K562 (cell line): Measurements from ENCODE around the gene HS3ST5. TPM values are rescaled to one million over a fixed set of nuclear protein-coding genes. Genes with fewer than 3 reads are reported as not detected.

Source experiments
- ATAC-seq: fragments of 200-7000 bp; cut with Tn5 transposase; 3 replicates; pipeline ENCODE4 v1.9.1; 2020; ENCODE audit warnings: moderate library complexity
- BruUV-seq: library from RNA; stranded (reverse); fragments of 400-500 nt; replicated peaks from 2 replicates; lab custom pipeline; 2021; lab: Mats Ljungman, UMichigan
- CTCF ChIA-PET: fragments of 300-600 bp; formaldehyde crosslinking; extraction: SDS; loops from one replicate; lab custom pipeline; 2021; ENCODE audit warnings: low intra/inter-chr PET ratio; lab: Yijun Ruan, JAX
- POLR2A ChIA-PET: fragments of 300-600, 350-650 bp; sonication (Branson Sonifier 250); formaldehyde crosslinking; extraction: SDS; loops from one replicate; lab custom pipeline; 2021; ENCODE audit warnings: antibody characterized with exemption, inconsistent platforms; lab: Yijun Ruan, JAX
- DNase-seq, 4 experiments: peaks; one replicate each; pipeline versions ENCODE4 v3.0.0 to v3.0.0-alpha.2; 2011 to 2018; ENCODE audit warnings: low spot score in 3 of 4, mixed read lengths in 3 of 4; ENCODE audit errors: extremely low read depth in 1 of 4
- FAIRE-seq: peaks from 2 replicates; lab custom pipeline; 2011; peaks lifted over from hg19 to GRCh38; lab: Jason Lieb, UNC
- H2AFZ ChIP-seq: 2 replicates; pipeline ENCODE4 v1.6.0; 2011; ENCODE audit warnings: low read depth, low read length, control low read depth, inconsistent platforms
- H3K27ac ChIP-seq: fragments of 200-600 bp; 3 replicates; pipeline ENCODE4 v1.8.0; 2011; ENCODE audit warnings: low read depth, mild to moderate bottlenecking, control low read depth, inconsistent platforms, low read length, moderate library complexity, mixed read lengths; ENCODE audit errors: extremely low read depth
- H3K27me3 ChIP-seq, 2 experiments: fragments of 300-600 bp in 1 of 2; 2 replicates in 1 of 2; 3 replicates in 1 of 2; pipeline versions ENCODE4 v1.6.0 to v1.8.0; 2011; ENCODE audit warnings: inconsistent platforms in 2 of 2, low read length in 2 of 2, mild to moderate bottlenecking in 1 of 2, mixed read lengths in 1 of 2, moderate library complexity in 1 of 2; ENCODE audit not compliant: control insufficient read depth in 2 of 2, insufficient read depth in 2 of 2
- H3K36me3 ChIP-seq: fragments of 300-600 bp; 3 replicates; pipeline ENCODE4 v1.8.0; 2011; ENCODE audit warnings: mild to moderate bottlenecking, low read length, inconsistent platforms; ENCODE audit not compliant: control insufficient read depth, insufficient read depth
- H3K4me1 ChIP-seq, 2 experiments: fragments of 200-600 bp in 1 of 2; replicated peaks in 1 of 2; 2 replicates in 1 of 2; 3 replicates in 1 of 2; pipeline versions ENCODE4 v1.5.1 to v1.8.0; 2011; ENCODE audit warnings: inconsistent platforms in 2 of 2, low read length in 2 of 2, mild to moderate bottlenecking in 1 of 2, mixed read lengths in 1 of 2, moderate library complexity in 1 of 2; ENCODE audit not compliant: control insufficient read depth in 2 of 2, insufficient read depth in 2 of 2
- H3K4me2 ChIP-seq: 2 replicates; pipeline ENCODE4 v1.6.1; 2011; ENCODE audit warnings: low read length, control low read depth, inconsistent platforms, mixed read lengths; ENCODE audit not compliant: insufficient read depth
- H3K4me3 ChIP-seq: fragments of 200-600 bp; sonication (generic), shearing (Covaris generic); 2 replicates; pipeline ENCODE4 v1.5.1; 2016; ENCODE audit warnings: control low read depth, inconsistent platforms
- H3K79me2 ChIP-seq: fragments of 200-600 bp; 3 replicates; pipeline ENCODE4 v1.8.0; 2011; ENCODE audit warnings: low read length, inconsistent platforms; ENCODE audit not compliant: control insufficient read depth, insufficient read depth
- H3K9ac ChIP-seq, 2 experiments: 2 replicates each; pipeline versions ENCODE4 v1.6.0 to v1.6.1; 2011; ENCODE audit warnings: low read depth in 2 of 2, low read length in 2 of 2, control low read depth in 1 of 2, inconsistent platforms in 1 of 2, mild to moderate bottlenecking in 1 of 2, mixed read lengths in 1 of 2; ENCODE audit not compliant: insufficient read depth in 1 of 2
- H3K9me1 ChIP-seq: one replicate; pipeline ENCODE4 v1.6.0; 2011; ENCODE audit warnings: inconsistent platforms, mild to moderate bottlenecking, low read length, moderate library complexity; ENCODE audit not compliant: control insufficient read depth, insufficient read depth
- H3K9me3 ChIP-seq: replicated peaks from 2 replicates; pipeline ENCODE4 v1.5.1; 2011; ENCODE audit warnings: low read depth, low read length, inconsistent platforms; ENCODE audit not compliant: control insufficient read depth, insufficient read depth
- H4K20me1 ChIP-seq: replicated peaks from 2 replicates; pipeline ENCODE4 v1.6.1; 2011; ENCODE audit warnings: low read length, inconsistent platforms, mixed read lengths; ENCODE audit not compliant: control insufficient read depth, insufficient read depth
- BRCA1 ChIP-seq, 2 experiments: fragments of 450-650 bp in 1 of 2; sonication (generic) in 1 of 2; formaldehyde crosslinking in 1 of 2; IDR thresholded peaks; 2 replicates each; pipeline versions ENCODE4 v1.5.0 to v1.6.1; 2017 to 2020; ENCODE audit warnings: mild to moderate bottlenecking in 1 of 2, missing genetic modification reagents in 1 of 2
- ETV1 ChIP-seq: fragments of 450-650 bp; conservative IDR thresholded peaks from 2 replicates; pipeline ENCODE4 v1.6.1; 2016; ENCODE audit warnings: missing genetic modification characterization, control low read depth, low read depth, missing compliant biosample characterization
- KDM1A ChIP-seq, 2 experiments: fragments of 450-650 bp; IDR thresholded peaks; 2 replicates each; pipeline ENCODE4 v1.6.1; 2016; ENCODE audit warnings: mild to moderate bottlenecking in 2 of 2
- NCOA2 ChIP-seq, 2 experiments: fragments of 450-650 bp; IDR thresholded peaks; 2 replicates each; pipeline ENCODE4 v1.6.1; 2018; ENCODE audit warnings: mild to moderate bottlenecking in 2 of 2, moderate library complexity in 1 of 2; ENCODE audit not compliant: partially characterized antibody in 2 of 2
- NFATC3 ChIP-seq: fragments of 450-650 bp; IDR thresholded peaks from 2 replicates; pipeline ENCODE4 v1.6.1; 2017; ENCODE audit warnings: mild to moderate bottlenecking
- PRPF4 ChIP-seq: fragments of 200-400 bp; formaldehyde crosslinking; IDR thresholded peaks from one replicate; pipeline ENCODE4 v1.6.1; 2017; ENCODE audit warnings: low read length, low read depth, mild to moderate bottlenecking; ENCODE audit not compliant: insufficient read depth, poor library complexity, severe bottlenecking
- PYGO2 ChIP-seq: fragments of 450-650 bp; IDR thresholded peaks from 2 replicates; pipeline ENCODE4 v1.6.1; 2016; ENCODE audit warnings: mild to moderate bottlenecking, missing genetic modification characterization, moderate library complexity, missing compliant biosample characterization
- ZC3H8 ChIP-seq: fragments of 450-650 bp; IDR thresholded peaks from 2 replicates; pipeline ENCODE4 v1.6.1; 2017
- ZNF717 ChIP-seq: fragments of 250-450 bp; sonication (Bioruptor Pico); IDR thresholded peaks from 2 replicates; pipeline ENCODE4 v1.5.0; 2021
- WGBS: fragments of 100-300 bp; shearing (Covaris generic); methylation state at CpG from one replicate; pipeline ENCODE4 v1.1.6; 2016; ENCODE audit warnings: low coverage, mixed read lengths; ENCODE audit not compliant: insufficient coverage; ENCODE audit errors: missing lambda C conversion rate; 5-methylcytosine and 5-hydroxymethylcytosine counted together
- in situ Hi-C: fragments of 300-500 bp; cut with MboI; formaldehyde crosslinking; loops from 4 replicates; pipeline ENCODE4 v1.15.0; 2018; ENCODE audit warnings: inconsistent platforms, mixed read lengths
- intact Hi-C: fragments of 100-400 bp; cut with micrococcal nuclease; formaldehyde crosslinking; loops from 2 replicates; pipeline ENCODE4 v1.14.2; 2022
- polyA plus RNA-seq, 8 experiments: library from polyadenylated mRNA; depleted of rRNA in 4 of 8; stranded (reverse) in 5 of 8; unstranded in 3 of 8; fragments of >200 nt; fragmentation: Nextera tagmentation in 2 of 8; fragmentation: Illumina TruSeq in 1 of 8; extraction: Ambion mirVana in 2 of 8; extraction: Trizol in 1 of 8; gene quantifications; 2 replicates each; pipeline versions ENCODE4 v1.2.1 to v1.2.3, GENCODE V29; 2011 to 2014; ENCODE audit warnings: inconsistent platforms in 1 of 8, missing spikeins in 1 of 8
- total RNA-seq, 7 experiments: library from RNA; depleted of rRNA in 6 of 7; stranded (reverse); fragments of >200 nt in 6 of 7; fragmentation: Illumina TruSeq in 2 of 7; extraction: Trizol in 2 of 7; gene quantifications; 2 replicates each; pipeline versions ENCODE4 v1.2.1 to v1.2.3, GENCODE V29; 2011 to 2021; ENCODE audit warnings: low replicate concordance in 1 of 7
- TF ChIP-seq, protein P1 (sequence below), 2 experiments: fragments of 450-650 bp; IDR thresholded peaks; 2 replicates each; pipeline ENCODE4 v1.6.1; 2018; ENCODE audit warnings: mild to moderate bottlenecking in 2 of 2, low read depth in 1 of 2; ENCODE audit not compliant: partially characterized antibody in 2 of 2
- TF ChIP-seq, protein P2 (sequence below): fragments of 450-650 bp; formaldehyde crosslinking; IDR thresholded peaks from 2 replicates; pipeline ENCODE4 v1.4.0; 2022; ENCODE audit warnings: mild to moderate bottlenecking, moderate library complexity
- TF ChIP-seq, protein P3 (sequence below): fragments of 250-450 bp; sonication (Bioruptor Pico); IDR thresholded peaks from 2 replicates; pipeline ENCODE4 v1.8.0; 2022; ENCODE audit warnings: inconsistent platforms

The HS3ST5 gene
- total and polyA plus RNA-seq, 9 of the 15 experiments (the other 6 are each of a cell fraction or from before 2014, with no cell fraction given), result not detected

GRCh38 chr6:114068116-114068515 lies 274.7 kb downstream of the HS3ST5 start:
- Histone ChIP-seq H4K20me1 (no peaks in the 10 kb centered on the region), H3K4me1 (no peaks in the 10 kb centered on the region), H3K4me2 (no peak overlapping the region), H3K4me3 (no peak overlapping the region), H3K36me3 (no peaks in the 10 kb centered on the region), H3K79me2 (no peaks in the 10 kb centered on the region), H3K9ac (no peak overlapping the region), H2AFZ (no peak overlapping the region), H3K9me3 (no peaks in the 10 kb centered on the region), H3K9me1 (no peaks in the 10 kb centered on the region), H3K27ac (no peak overlapping the region), H3K27me3 (no peaks in the 10 kb centered on the region)
- FAIRE-seq (no peak), ATAC-seq (no peak), DNase-seq (no peak)
- CTCF ChIA-PET, result no interaction called here
- BruUV-seq, result no TSS peak
- 3% methylated on average over 2 of the region's 2 CpGs for WGBS
- TF ChIP-seq ZC3H8, result no peak
- TF ChIP-seq NFATC3, result no peak
- TF ChIP-seq, protein P1, sequence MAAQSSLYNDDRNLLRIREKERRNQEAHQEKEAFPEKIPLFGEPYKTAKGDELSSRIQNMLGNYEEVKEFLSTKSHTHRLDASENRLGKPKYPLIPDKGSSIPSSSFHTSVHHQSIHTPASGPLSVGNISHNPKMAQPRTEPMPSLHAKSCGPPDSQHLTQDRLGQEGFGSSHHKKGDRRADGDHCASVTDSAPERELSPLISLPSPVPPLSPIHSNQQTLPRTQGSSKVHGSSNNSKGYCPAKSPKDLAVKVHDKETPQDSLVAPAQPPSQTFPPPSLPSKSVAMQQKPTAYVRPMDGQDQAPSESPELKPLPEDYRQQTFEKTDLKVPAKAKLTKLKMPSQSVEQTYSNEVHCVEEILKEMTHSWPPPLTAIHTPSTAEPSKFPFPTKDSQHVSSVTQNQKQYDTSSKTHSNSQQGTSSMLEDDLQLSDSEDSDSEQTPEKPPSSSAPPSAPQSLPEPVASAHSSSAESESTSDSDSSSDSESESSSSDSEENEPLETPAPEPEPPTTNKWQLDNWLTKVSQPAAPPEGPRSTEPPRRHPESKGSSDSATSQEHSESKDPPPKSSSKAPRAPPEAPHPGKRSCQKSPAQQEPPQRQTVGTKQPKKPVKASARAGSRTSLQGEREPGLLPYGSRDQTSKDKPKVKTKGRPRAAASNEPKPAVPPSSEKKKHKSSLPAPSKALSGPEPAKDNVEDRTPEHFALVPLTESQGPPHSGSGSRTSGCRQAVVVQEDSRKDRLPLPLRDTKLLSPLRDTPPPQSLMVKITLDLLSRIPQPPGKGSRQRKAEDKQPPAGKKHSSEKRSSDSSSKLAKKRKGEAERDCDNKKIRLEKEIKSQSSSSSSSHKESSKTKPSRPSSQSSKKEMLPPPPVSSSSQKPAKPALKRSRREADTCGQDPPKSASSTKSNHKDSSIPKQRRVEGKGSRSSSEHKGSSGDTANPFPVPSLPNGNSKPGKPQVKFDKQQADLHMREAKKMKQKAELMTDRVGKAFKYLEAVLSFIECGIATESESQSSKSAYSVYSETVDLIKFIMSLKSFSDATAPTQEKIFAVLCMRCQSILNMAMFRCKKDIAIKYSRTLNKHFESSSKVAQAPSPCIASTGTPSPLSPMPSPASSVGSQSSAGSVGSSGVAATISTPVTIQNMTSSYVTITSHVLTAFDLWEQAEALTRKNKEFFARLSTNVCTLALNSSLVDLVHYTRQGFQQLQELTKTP (IDR thresholded peaks at IDR 0.05; ENCODE audit: low read depth in 1 of 2, partially characterized antibody in 2 of 2), result no peak
- no peak for TF ChIP-seq NCOA2 (IDR thresholded peaks at IDR 0.05; ENCODE audit: partially characterized antibody in 2 of 2)
- TF ChIP-seq KDM1A (IDR thresholded peaks at IDR 0.05), result no peak
- TF ChIP-seq ETV1, result no peak
- TF ChIP-seq, protein P2, sequence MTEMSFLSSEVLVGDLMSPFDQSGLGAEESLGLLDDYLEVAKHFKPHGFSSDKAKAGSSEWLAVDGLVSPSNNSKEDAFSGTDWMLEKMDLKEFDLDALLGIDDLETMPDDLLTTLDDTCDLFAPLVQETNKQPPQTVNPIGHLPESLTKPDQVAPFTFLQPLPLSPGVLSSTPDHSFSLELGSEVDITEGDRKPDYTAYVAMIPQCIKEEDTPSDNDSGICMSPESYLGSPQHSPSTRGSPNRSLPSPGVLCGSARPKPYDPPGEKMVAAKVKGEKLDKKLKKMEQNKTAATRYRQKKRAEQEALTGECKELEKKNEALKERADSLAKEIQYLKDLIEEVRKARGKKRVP, result no peak
- no peak for TF ChIP-seq ZNF717 (CRISPR knock-in tag)
- TF ChIP-seq, protein P3, sequence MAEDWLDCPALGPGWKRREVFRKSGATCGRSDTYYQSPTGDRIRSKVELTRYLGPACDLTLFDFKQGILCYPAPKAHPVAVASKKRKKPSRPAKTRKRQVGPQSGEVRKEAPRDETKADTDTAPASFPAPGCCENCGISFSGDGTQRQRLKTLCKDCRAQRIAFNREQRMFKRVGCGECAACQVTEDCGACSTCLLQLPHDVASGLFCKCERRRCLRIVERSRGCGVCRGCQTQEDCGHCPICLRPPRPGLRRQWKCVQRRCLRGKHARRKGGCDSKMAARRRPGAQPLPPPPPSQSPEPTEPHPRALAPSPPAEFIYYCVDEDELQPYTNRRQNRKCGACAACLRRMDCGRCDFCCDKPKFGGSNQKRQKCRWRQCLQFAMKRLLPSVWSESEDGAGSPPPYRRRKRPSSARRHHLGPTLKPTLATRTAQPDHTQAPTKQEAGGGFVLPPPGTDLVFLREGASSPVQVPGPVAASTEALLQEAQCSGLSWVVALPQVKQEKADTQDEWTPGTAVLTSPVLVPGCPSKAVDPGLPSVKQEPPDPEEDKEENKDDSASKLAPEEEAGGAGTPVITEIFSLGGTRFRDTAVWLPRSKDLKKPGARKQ (CRISPR knock-in tag), result no peak
- no peak for TF ChIP-seq BRCA1 (IDR thresholded peaks at IDR 0.05)
- no peak for TF ChIP-seq BRCA1 (CRISPR knock-in tag; IDR thresholded peaks at IDR 0.05)
- TF ChIP-seq PRPF4, result no peak
- no peak for TF ChIP-seq PYGO2
- in situ Hi-C loops (no loop called here), intact Hi-C loops (no loop called here)
- POLR2A ChIA-PET, result interaction anchor here (0.6 kb wide), 1 partner anchor 147 kb away, joined by 3 read pairs; no protein-coding TSS in a partner anchor
